Testis (tissue), 2 donors: ENCODE data around the gene ABCA13.

Experiments
- CTCF ChIP-seq, 3 experiments: fragments of 450-650 bp in 2 of 3; fragments of 200-600 bp in 1 of 3; sonication (generic) in 1 of 3; IDR thresholded peaks; one replicate each; pipeline ENCODE4 v1.5.1; 2016 to 2019; ENCODE audit warnings: antibody characterized with exemption in 3 of 3, mild to moderate bottlenecking in 2 of 3, moderate library complexity in 1 of 3
- POLR2A ChIP-seq: fragments of 450-650 bp; IDR thresholded peaks from one replicate; pipeline ENCODE4 v1.6.1; 2017; ENCODE audit warnings: antibody characterized with exemption, mild to moderate bottlenecking, moderate library complexity

GRCh38 chr7:48427671-48428070, 256.4 kb downstream of the ABCA13 start:
- TF ChIP-seq CTCF (IDR thresholded peaks at IDR 0.05), result no peak
- TF ChIP-seq POLR2A, result no peak
